Measurements from ENCODE around the gene CCDC85B. TPM values are rescaled to one million over a fixed set of nuclear protein-coding genes. Genes with fewer than 3 reads are reported as not detected.

CCDC85B gene
- total RNA-seq, 2 donors from 2014 or later: 115 to 172 TPM

- H3K9me3 ChIP-seq: no peaks in the 10 kb centered on the region
- DNase-seq (ENCODE audit: low spot score): no peak
- H3K4me3 ChIP-seq: peak within 1 kb of the TSS; percentile 98 to 99
- H3K4me1 ChIP-seq: peaks cover 0 to 53% of the 10 kb centered on the region in 2 donors
- no peaks in the 10 kb centered on the region for H3K27me3 ChIP-seq
- H3K27ac ChIP-seq: peak within 1 kb of the TSS; percentile 93 to 96
- H3K36me3 ChIP-seq: peaks cover 12% of the 10 kb centered on the region
- TF ChIP-seq CTCF (IDR thresholded peaks at IDR 0.05): no peak
Observed at GRCh38 chr11:65918211-65919140, 28.0 kb downstream of the CCDC85B start, which contains the start of gene C11orf68. Gene C11orf68, minus strand, starts transcription at chr11:65919062. Its CDS starts 31 bp downstream, at chr11:65919031.

- Histone ChIP-seq H3K4me3 (peak within 1 kb of the TSS; percentile 98 to 99), H3K9me3 (no peaks in the 10 kb centered on the region), H3K27me3 (no peaks in the 10 kb centered on the region), H3K4me1 (peaks cover 0 to 53% of the 10 kb centered on the region in 2 donors), H3K27ac (peak within 1 kb of the TSS; percentile 93 to 96), H3K36me3 (peaks cover 12% of the 10 kb centered on the region)
- no peak for TF ChIP-seq CTCF (IDR thresholded peaks at IDR 0.05)
- peak; percentile 98 for DNase-seq (ENCODE audit: low spot score)
Observed at GRCh38 chr11:65919141-65919572, 28.7 kb downstream of the CCDC85B start, which contains the start of gene DRAP1. Gene DRAP1, plus strand, starts transcription at chr11:65919426. Its CDS starts 76 bp downstream, at chr11:65919502.

- Histone ChIP-seq H3K27ac (peak overlapping the region; percentile 88 to 96), H3K9me3 (no peaks in the 10 kb centered on the region), H3K36me3 (peaks cover 12% of the 10 kb centered on the region), H3K27me3 (no peaks in the 10 kb centered on the region), H3K4me3 (peak overlapping the region; percentile 98 to 99), H3K4me1 (peaks cover 0 to 51% of the 10 kb centered on the region in 2 donors)
- no peak for DNase-seq (ENCODE audit: low spot score)
- no peak for TF ChIP-seq CTCF (IDR thresholded peaks at IDR 0.05)
Observed at GRCh38 chr11:65919573-65920371, 29.3 kb downstream of the CCDC85B start.

- TF ChIP-seq CTCF (IDR thresholded peaks at IDR 0.05): no peak
- Histone ChIP-seq H3K9me3 (no peaks in the 10 kb centered on the region), H3K27ac (peak overlapping the region in 1 of 2 donors; percentile 88), H3K36me3 (peaks cover 12% of the 10 kb centered on the region), H3K27me3 (no peaks in the 10 kb centered on the region), H3K4me3 (peak overlapping the region; percentile 98 to 99), H3K4me1 (peaks cover 0 to 45% of the 10 kb centered on the region in 2 donors)
- DNase-seq (ENCODE audit: low spot score): no peak
Observed at GRCh38 chr11:65920372-65920802, 29.9 kb downstream of the CCDC85B start.

GRCh38 chr11:65921033-65921555, 30.6 kb downstream of the CCDC85B start:
- no peak for DNase-seq (ENCODE audit: low spot score)
- Histone ChIP-seq H3K27me3 (no peaks in the 10 kb centered on the region), H3K4me1 (peaks cover 0 to 38% of the 10 kb centered on the region in 2 donors), H3K36me3 (peaks cover 12% of the 10 kb centered on the region), H3K9me3 (no peaks in the 10 kb centered on the region), H3K27ac (no peak overlapping the region), H3K4me3 (no peak overlapping the region)
- TF ChIP-seq CTCF (IDR thresholded peaks at IDR 0.05): no peak
